Measurements from ENCODE around the gene SMYD3. TPM values are rescaled to one million over a fixed set of nuclear protein-coding genes. Genes with fewer than 3 reads are reported as not detected.

The SMYD3 gene
- total RNA-seq, 1 donor from 2014 or later = 27.9 TPM

GRCh38 chr1:245864872-245865271 lies 642.2 kb downstream of the SMYD3 start:
- no peak for DNase-seq (ENCODE audit: extremely low read depth, low read depth, low spot score)

DNA sequence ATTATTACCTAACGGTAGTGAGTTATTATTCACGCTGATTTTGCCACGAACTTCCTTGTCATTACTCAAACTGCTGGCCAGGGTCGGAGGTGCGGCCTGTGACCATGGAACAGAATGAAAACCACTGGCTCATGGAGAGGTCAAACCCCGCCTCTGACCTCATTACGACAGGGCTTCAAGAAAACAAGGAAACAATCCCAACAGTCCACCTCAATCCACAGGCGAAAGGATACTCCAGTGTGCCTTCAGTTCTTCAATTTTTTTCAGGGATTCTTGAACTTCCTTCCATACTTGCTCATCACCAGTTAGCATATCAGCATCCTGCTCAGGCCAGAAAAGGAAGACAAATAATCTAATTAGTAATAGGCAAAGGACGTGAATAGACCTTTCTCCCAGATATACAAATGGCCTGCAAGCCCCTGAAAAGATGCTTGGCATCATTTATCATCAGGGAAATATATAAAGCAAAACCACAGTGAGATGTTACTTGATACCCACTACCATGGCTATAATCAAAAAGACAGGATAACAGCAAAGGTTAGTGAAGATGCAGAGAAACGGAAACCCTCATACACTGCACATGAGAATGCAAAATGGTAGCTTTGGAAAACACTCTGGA lies 643.4 kb downstream of the SMYD3 start:
- no peak for DNase-seq (ENCODE audit: extremely low read depth, low read depth, low spot score)

- no peak for DNase-seq (ENCODE audit: extremely low read depth, low read depth, low spot score)
Observed at GRCh38 chr1:245862812-245863540, 644.1 kb downstream of the SMYD3 start.

- DNase-seq (ENCODE audit: extremely low read depth, low read depth, low spot score) = no peak
Observed at GRCh38 chr1:245860657-245861544, 646.2 kb downstream of the SMYD3 start.

DNA sequence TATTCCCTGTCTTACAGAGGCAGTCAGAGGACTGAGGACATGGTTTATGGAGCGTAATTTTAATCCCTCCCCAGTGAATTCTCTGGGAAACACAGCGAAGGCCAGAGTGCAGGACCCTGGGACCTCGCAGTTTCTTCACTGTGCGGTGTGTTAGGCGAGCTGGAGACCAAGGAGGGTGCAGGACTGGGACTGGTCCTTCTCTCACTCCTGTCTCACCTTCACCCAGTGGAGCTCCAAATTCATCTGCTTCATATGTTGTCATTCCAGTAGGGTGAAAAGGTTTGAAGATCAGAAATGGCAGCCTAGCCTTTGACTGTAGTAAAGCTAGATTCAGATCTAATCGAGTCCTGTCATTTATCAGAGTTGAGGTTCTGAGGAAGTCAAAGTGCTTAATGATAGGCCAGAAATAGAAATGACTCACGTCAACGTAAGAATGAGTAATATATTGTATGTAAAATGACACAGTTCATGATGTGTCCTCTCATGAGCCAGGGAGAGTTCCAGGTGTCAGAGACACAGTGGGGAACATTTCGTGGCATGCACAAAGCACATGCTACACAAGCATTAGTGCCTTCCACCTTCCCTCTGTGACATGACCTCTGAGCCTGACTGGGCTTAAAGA lies 647.5 kb downstream of the SMYD3 start:
- DNase-seq (ENCODE audit: extremely low read depth, low read depth, low spot score) = no peak

GRCh38 chr1:245858722-245859492 lies 648.2 kb downstream of the SMYD3 start:
- DNase-seq (ENCODE audit: extremely low read depth, low read depth, low spot score) = no peak

DNA sequence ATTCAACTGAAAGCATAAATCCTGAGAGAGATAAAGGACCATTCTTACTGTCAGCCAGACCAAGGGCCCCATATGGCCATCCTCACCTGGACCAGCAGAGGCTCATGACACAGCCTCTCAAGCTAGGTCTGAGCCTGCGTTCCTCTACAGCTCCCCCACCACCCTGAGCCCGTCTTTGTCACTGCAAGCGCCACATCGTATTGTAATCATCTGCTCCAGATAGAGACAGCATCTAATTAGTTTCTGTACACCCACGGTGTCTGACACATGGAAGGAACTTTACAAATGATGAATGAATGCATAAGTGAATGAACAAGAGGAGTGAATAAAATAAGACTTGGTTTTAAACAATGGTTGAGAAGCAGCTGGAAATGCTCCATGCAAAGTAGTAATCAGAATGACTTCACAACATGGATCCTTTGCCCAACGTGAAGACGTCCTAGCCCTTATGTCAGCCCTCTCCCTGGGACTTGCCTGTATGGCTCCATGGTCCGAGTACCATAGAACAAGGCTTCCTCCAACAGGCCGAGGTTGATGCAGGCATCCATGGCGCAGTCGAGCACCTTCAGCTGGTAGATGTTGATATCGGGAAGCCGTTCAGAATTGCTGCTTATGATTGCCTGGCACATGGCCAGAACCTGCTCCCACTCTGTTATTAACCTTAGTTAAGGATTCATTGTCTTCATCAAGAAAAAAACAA lies 648.9 kb downstream of the SMYD3 start:
- DNase-seq (ENCODE audit: extremely low read depth, low read depth, low spot score) = no peak

DNA sequence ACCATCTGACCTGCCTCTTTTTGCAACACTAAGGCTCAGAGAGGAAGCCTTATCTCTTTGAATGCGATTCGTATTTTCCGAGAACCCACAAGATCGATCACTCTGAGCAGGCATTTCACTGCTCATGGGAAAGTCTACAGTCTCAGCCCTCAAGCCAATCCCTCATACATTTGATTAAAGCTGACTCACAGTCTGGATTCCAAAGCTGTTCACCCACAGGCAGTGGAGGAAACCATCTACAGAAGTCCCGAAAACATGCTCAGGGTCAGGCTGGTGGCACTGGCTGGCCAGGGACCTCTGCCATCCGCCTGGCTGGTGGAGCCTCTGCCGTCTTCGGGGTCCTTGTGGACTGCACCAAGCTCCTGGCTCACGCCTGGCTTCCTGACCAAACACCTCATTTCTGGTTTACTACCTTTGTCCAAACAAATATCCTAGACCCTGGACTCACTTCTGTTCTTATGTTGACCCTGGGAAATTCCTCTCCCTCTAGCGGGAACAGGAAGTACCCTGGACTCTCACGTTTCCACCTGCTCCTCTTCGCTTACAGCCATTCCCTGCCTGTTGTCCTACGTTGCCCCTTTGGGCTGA lies 650.0 kb downstream of the SMYD3 start:
- DNase-seq (ENCODE audit: extremely low read depth, low read depth, low spot score) = no peak

- DNase-seq (ENCODE audit: extremely low read depth, low read depth, low spot score) = no peak
Observed at GRCh38 chr1:245855846-245856730, 651.0 kb downstream of the SMYD3 start.

GRCh38 chr1:245853291-245853690 lies 653.8 kb downstream of the SMYD3 start:
- no peak for DNase-seq (ENCODE audit: extremely low read depth, low read depth, low spot score)

DNA sequence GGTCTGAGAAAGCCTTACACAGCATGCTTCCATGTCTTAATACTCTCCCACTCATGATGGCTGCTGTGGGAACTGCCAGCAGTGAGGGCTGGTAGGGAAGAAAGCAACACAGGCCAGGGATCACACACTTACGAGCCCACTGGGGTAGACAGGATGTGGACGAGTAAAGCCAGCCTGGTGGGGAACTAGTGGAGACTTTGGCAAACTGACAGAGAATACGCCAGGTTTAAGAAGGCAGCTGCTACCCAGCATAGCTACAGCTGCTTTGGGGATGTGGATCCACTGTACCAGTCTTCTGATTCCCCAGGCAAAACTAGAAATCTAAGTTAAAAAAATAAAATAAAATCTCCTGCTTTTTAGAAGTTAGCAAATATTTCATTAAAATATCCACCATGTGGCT lies 664.0 kb downstream of the SMYD3 start:
- no peak for DNase-seq (ENCODE audit: extremely low read depth, low read depth, low spot score)

DNA sequence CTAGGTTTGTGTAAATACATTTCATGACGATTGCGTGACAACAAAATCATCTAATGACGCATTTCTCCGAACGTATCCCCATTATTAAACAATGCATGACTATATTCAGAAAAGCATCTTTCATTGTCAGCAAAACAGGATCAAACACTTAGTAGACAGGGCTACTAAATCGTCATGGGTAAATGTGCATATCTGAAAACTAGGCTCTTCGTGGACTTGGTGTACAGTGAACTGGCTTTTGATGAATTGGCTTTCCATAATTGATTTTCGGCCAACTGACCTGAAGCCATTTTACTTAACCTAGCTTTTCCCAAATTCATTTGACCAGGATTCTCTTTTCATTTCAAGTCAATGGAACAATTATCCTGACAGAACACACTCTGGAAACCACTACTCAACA lies 665.0 kb downstream of the SMYD3 start:
- no peak for DNase-seq (ENCODE audit: extremely low read depth, low read depth, low spot score)

DNA sequence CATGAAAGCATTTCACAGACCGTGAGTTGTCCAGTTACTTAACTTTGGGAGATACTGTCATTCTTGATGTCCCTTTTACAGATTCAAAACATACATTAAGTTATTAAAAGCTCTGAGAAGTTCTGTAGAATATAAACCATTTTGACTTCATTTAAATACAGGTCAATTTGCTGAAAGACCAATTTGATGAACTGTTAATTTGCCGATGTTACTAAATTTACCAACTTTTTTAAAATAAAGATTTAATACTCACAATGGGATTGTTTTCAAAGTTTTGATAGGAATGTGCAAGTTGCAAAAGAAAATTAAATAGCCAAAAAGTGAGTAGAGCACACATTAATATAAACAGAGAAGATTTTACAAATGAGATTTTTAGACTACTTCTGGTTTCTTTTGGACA lies 666.1 kb downstream of the SMYD3 start:
- DNase-seq (ENCODE audit: extremely low read depth, low read depth, low spot score) = no peak

DNA sequence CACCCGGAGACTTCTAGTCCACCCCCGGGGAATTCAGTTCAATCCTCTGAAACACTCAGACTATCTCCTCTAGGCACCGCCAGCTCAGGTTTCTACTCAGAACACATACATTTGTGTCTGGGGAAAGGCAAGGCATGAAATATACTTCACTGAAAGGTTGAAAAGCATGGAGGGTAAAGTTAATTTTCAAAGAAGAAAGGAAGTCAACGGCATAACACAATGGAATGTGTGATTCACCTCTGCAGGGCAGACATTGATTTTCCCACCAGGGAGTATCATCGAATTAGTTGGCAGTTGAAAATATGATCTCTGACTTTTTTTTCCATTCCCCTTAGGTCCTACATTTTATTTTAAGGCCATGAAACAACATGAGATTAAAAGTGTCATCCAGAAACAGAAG lies 669.4 kb downstream of the SMYD3 start:
- no peak for DNase-seq (ENCODE audit: extremely low read depth, low read depth, low spot score)

DNA sequence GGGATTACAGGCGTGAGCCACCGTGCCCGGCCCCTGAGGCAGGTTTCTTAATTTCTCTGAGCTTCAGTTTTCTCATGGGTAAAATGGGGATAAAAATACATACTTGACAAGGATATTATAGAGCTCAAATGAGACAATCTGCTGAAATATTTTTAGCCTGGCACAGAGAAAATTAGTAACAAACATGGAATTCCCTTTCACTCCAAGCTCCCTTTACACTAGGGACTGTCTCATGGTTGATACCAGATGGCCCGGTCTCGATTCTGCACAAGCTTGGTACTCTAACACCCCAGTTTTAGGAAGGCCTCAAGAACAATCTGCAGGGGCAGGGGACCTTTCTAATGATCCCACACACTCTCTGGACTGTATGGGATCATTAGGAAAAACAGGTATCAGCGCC lies 671.7 kb downstream of the SMYD3 start:
- DNase-seq (ENCODE audit: extremely low read depth, low read depth, low spot score) = no peak

DNA sequence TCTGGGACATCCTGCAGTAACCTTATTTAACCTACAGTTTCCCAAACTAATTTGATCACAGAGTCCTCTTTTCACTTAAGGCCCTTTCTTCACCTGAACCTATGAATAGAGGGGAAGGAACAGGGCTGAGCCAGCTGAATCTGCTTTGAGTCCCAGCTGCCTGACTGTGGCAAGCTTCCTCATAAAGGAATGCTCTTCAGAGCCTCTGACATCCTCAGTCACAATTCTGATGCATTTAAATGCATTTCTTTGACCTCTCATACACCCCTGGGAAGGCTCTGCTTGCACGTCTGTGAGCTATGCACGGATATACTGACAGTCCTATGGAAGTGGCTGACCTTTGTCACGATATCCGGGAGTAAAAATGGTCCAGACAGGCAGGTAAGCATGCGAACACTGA lies 673.1 kb downstream of the SMYD3 start:
- no peak for DNase-seq (ENCODE audit: extremely low read depth, low read depth, low spot score)

DNA sequence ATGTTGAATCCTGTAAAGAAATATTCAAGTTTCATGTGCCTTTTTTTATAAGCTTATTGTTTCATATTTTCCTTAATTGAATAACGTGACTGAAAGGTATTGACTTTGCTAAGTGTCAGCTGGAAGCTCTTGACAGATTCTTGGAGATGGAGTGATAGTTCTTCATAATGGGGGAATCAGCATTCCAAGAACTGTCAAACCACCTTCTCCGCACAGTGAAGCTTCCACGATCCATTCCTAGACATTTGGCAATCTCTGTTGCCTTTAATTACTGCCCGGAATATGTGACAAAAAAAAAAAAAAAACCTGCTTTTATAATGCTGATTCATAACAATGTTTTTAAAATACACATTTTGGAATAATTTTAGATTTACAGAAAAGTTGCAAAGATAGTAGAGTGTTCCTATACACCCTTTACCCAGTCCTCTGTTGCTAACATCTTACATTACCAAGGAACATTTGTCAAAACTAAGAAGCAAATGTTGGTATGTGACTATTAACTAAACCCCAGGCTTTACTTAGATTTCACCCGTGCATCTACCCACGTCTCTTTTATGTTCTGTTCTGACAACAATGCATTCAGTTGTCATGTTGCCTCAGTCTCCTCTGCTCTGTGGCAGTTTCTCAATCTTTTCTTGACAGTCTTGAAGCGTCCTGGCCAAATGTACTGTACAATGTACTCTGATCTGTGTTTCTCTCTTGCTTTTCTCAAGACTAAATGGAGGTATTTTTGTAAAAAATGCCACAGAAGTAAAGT lies 674.1 kb downstream of the SMYD3 start:
- no peak for DNase-seq (ENCODE audit: extremely low read depth, low read depth, low spot score)

DNA sequence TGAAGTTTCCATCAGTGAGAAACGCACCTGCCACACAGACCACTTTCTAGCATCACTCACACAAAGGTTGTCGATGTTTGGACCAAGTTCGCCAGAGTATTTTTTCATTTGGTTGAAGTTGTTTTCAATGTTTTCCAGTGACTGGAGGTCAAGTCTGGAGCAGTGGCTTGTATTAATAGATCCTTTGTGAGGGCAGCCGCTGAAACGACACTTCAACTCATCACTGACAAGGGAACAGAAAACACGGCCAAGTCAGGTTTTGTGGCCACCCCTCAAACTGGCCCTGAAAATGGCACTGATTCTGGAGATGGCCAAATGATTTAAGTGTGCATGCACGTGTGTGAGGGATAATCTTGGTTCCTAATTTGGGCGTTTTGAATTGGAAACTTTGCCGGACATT lies 675.6 kb downstream of the SMYD3 start:
- no peak for DNase-seq (ENCODE audit: extremely low read depth, low read depth, low spot score)
